ENCODE data around the gene SIGLEC10.

SIGLEC10 gene

GRCh38 chr19:51386882-51387520 lies 30.4 kb downstream of the SIGLEC10 start:
- H4K20me1 ChIP-seq (ENCODE audit: insufficient read depth, low read length), result no peaks in the 10 kb centered on the region
- H3K9me3 ChIP-seq (ENCODE audit: insufficient read depth, low read length, severe bottlenecking), result no peaks in the 10 kb centered on the region
- no peak overlapping the region for H2AFZ ChIP-seq (ENCODE audit: low read depth, low read length)
- ATAC-seq (ENCODE audit: insufficient read depth, low read depth) (no peak), DNase-seq (no peak)
- H3K9ac ChIP-seq (ENCODE audit: low read depth, low read length), result no peak overlapping the region
- H3K27me3 ChIP-seq (ENCODE audit: insufficient read depth, low read length, poor library complexity), result no peaks in the 10 kb centered on the region
- no peaks in the 10 kb centered on the region for H3K79me2 ChIP-seq (ENCODE audit: insufficient read depth, low read length)
- no peak overlapping the region for H3K27ac ChIP-seq (ENCODE audit: low read length)
- no peak for TF ChIP-seq CTCF (IDR thresholded peaks at IDR 0.05; ENCODE audit: borderline replicate concordance, extremely low read depth, low read length, poor library complexity, severe bottlenecking)
- no peak for TF ChIP-seq EZH2 (IDR thresholded peaks at IDR 0.05; ENCODE audit: borderline replicate concordance, low read depth, low read length, severe bottlenecking)
- H3K4me2 ChIP-seq (ENCODE audit: insufficient read depth, low read length), result no peak overlapping the region
- H3K4me3 ChIP-seq (ENCODE audit: low read depth in 1 of 2, low read length in 2 of 2), result no peak overlapping the region
- H3K4me1 ChIP-seq (ENCODE audit: insufficient read depth, low read length), result no peaks in the 10 kb centered on the region
- no peaks in the 10 kb centered on the region for H3K36me3 ChIP-seq (ENCODE audit: insufficient read depth, low read length)

- DNase-seq, result no peak
- peaks cover 4% of the 10 kb centered on the region for H3K9me3 ChIP-seq (ENCODE audit: insufficient read depth, low read length, severe bottlenecking)
- no peaks in the 10 kb centered on the region for H3K79me2 ChIP-seq (ENCODE audit: insufficient read depth, low read length)
- no peaks in the 10 kb centered on the region for H3K4me1 ChIP-seq (ENCODE audit: insufficient read depth, low read length)
- no peak overlapping the region for H3K9ac ChIP-seq (ENCODE audit: low read depth, low read length)
- H3K36me3 ChIP-seq (ENCODE audit: insufficient read depth, low read length), result no peaks in the 10 kb centered on the region
- H4K20me1 ChIP-seq (ENCODE audit: insufficient read depth, low read length), result no peaks in the 10 kb centered on the region
- H3K4me3 ChIP-seq (ENCODE audit: low read depth in 1 of 2, low read length in 2 of 2), result no peak overlapping the region
- no peaks in the 10 kb centered on the region for H3K27me3 ChIP-seq (ENCODE audit: insufficient read depth, low read length, poor library complexity)
- H2AFZ ChIP-seq (ENCODE audit: low read depth, low read length), result no peak overlapping the region
- no peak overlapping the region for H3K27ac ChIP-seq (ENCODE audit: low read length)
- H3K4me2 ChIP-seq (ENCODE audit: insufficient read depth, low read length), result no peak overlapping the region
- TF ChIP-seq CTCF (IDR thresholded peaks at IDR 0.05; ENCODE audit: borderline replicate concordance, extremely low read depth, low read length, poor library complexity, severe bottlenecking), result no peak
- no peak for TF ChIP-seq EZH2 (IDR thresholded peaks at IDR 0.05; ENCODE audit: borderline replicate concordance, low read depth, low read length, severe bottlenecking)
- ATAC-seq (ENCODE audit: insufficient read depth, low read depth), result no peak
These were observed 35.4 kb downstream of the SIGLEC10 start for GRCh38 chr19:51382004-51382403.

- ATAC-seq (ENCODE audit: insufficient read depth, low read depth) (no peak), DNase-seq (no peak)
- no peaks in the 10 kb centered on the region for H3K79me2 ChIP-seq (ENCODE audit: insufficient read depth, low read length)
- H3K4me1 ChIP-seq (ENCODE audit: insufficient read depth, low read length), result peaks cover 11% of the 10 kb centered on the region
- no peak overlapping the region for H3K4me2 ChIP-seq (ENCODE audit: insufficient read depth, low read length)
- H3K9me3 ChIP-seq (ENCODE audit: insufficient read depth, low read length, severe bottlenecking), result peaks cover 4% of the 10 kb centered on the region
- no peak for TF ChIP-seq EZH2 (IDR thresholded peaks at IDR 0.05; ENCODE audit: borderline replicate concordance, low read depth, low read length, severe bottlenecking)
- no peak for TF ChIP-seq CTCF (IDR thresholded peaks at IDR 0.05; ENCODE audit: borderline replicate concordance, extremely low read depth, low read length, poor library complexity, severe bottlenecking)
- no peaks in the 10 kb centered on the region for H3K36me3 ChIP-seq (ENCODE audit: insufficient read depth, low read length)
- H4K20me1 ChIP-seq (ENCODE audit: insufficient read depth, low read length), result no peaks in the 10 kb centered on the region
- H3K9ac ChIP-seq (ENCODE audit: low read depth, low read length), result no peak overlapping the region
- no peak overlapping the region for H3K4me3 ChIP-seq (ENCODE audit: low read depth in 1 of 2, low read length in 2 of 2)
- no peak overlapping the region for H2AFZ ChIP-seq (ENCODE audit: low read depth, low read length)
- no peaks in the 10 kb centered on the region for H3K27me3 ChIP-seq (ENCODE audit: insufficient read depth, low read length, poor library complexity)
- H3K27ac ChIP-seq (ENCODE audit: low read length), result no peak overlapping the region
These were observed 37.1 kb downstream of the SIGLEC10 start for GRCh38 chr19:51380379-51380778.

Measured in DND-41 (cell line).